Fibroblast of villous mesenchyme (primary cell): ENCODE results near the gene PCSK9. TPM values are rescaled to one million over a fixed set of nuclear protein-coding genes. Genes with fewer than 3 reads are reported as not detected.

Experiments
- DNase-seq: peaks from one replicate; pipeline ENCODE4 v3.0.0-alpha.2; 2010; ENCODE audit warnings: low read depth
- H3K4me3 ChIP-seq: 2 replicates; pipeline ENCODE4 v1.5.1; 2011; ENCODE audit warnings: low read depth, mild to moderate bottlenecking, low read length
- CTCF ChIP-seq: IDR thresholded peaks from 2 replicates; pipeline ENCODE4 v1.5.1; 2012; ENCODE audit warnings: low read depth, mild to moderate bottlenecking, low read length; ENCODE audit not compliant: insufficient read depth
- total RNA-seq: library from RNA; depleted of rRNA; stranded (reverse); fragments of >200 nt; gene quantifications from 2 replicates; pipeline ENCODE4 v1.2.3, GENCODE V29; 2012

Gene PCSK9
- total RNA-seq, 1 donor, result 9.1 TPM

GRCh38 chr1:55069280-55069679, 29.9 kb downstream of the PCSK9 start:
- TF ChIP-seq CTCF, result no peak
- DNase-seq, result no peak
- H3K4me3 ChIP-seq, result no peak overlapping the region

GRCh38 chr1:55070293-55071164, 31.2 kb downstream of the PCSK9 start:
- no peak overlapping the region for H3K4me3 ChIP-seq
- DNase-seq, result no peak
- TF ChIP-seq CTCF, result no peak

GRCh38 chr1:55071477-55071876, 32.1 kb downstream of the PCSK9 start:
- TF ChIP-seq CTCF, result peak; percentile 66
- no peak overlapping the region for H3K4me3 ChIP-seq
- peak; percentile 61 for DNase-seq

GRCh38 chr1:55073187-55073916, 34.0 kb downstream of the PCSK9 start:
- H3K4me3 ChIP-seq, result no peak overlapping the region
- no peak for DNase-seq
- no peak for TF ChIP-seq CTCF

GRCh38 chr1:55074455-55074854, 35.1 kb downstream of the PCSK9 start:
- no peak for TF ChIP-seq CTCF
- DNase-seq, result no peak
- no peak overlapping the region for H3K4me3 ChIP-seq

GRCh38 chr1:55076356-55076755, 37.0 kb downstream of the PCSK9 start:
- DNase-seq, result no peak
- H3K4me3 ChIP-seq, result no peak overlapping the region
- TF ChIP-seq CTCF, result no peak
